D721Med (cell line): ENCODE data around the gene EFHD2.
"Not testable (repeated sequence)": the region's sequence is repeated elsewhere in the genome, so short reads cannot be mapped to it uniquely, and the experiment has no call there.

Source experiments
- DNase-seq: peaks from one replicate; pipeline ENCODE4 v3.0.0; 2011; ENCODE audit warnings: low spot score; ENCODE audit not compliant: insufficient read length
- FAIRE-seq: peaks from 2 replicates; lab custom pipeline; 2011; peaks lifted over from hg19 to GRCh38; lab: Jason Lieb, UNC
- TF ChIP-seq, protein P1 (sequence below): IDR thresholded peaks from 2 replicates; pipeline ENCODE4 v1.5.1; 2012; ENCODE audit warnings: mild to moderate bottlenecking, control low read depth; ENCODE audit not compliant: insufficient read depth; ENCODE audit errors: missing control alignments

The EFHD2 gene

DNA sequence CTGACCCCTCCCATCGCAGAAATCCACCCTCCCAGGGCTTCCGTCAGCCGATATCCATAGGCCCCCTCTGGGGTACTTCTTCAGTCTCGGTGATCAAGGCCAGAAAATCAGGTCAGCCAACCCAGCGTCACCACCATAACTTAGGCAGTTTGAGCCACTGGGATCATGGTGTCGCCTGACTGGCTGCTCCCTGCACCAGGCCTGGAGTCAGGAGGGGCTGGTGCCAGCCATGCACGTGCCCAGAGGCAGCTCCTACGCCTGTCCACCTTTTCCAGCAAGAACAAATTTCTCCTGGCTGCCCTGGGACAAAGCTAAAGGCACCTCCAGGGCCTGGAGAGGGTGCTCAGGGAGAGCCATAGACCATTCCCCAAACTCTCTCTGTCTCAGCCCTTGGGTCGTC lies 23.8 kb downstream of the EFHD2 start:
- DNase-seq (no peak), FAIRE-seq (no peak)
- TF ChIP-seq, protein P1, sequence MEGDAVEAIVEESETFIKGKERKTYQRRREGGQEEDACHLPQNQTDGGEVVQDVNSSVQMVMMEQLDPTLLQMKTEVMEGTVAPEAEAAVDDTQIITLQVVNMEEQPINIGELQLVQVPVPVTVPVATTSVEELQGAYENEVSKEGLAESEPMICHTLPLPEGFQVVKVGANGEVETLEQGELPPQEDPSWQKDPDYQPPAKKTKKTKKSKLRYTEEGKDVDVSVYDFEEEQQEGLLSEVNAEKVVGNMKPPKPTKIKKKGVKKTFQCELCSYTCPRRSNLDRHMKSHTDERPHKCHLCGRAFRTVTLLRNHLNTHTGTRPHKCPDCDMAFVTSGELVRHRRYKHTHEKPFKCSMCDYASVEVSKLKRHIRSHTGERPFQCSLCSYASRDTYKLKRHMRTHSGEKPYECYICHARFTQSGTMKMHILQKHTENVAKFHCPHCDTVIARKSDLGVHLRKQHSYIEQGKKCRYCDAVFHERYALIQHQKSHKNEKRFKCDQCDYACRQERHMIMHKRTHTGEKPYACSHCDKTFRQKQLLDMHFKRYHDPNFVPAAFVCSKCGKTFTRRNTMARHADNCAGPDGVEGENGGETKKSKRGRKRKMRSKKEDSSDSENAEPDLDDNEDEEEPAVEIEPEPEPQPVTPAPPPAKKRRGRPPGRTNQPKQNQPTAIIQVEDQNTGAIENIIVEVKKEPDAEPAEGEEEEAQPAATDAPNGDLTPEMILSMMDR, result no peak

DNA sequence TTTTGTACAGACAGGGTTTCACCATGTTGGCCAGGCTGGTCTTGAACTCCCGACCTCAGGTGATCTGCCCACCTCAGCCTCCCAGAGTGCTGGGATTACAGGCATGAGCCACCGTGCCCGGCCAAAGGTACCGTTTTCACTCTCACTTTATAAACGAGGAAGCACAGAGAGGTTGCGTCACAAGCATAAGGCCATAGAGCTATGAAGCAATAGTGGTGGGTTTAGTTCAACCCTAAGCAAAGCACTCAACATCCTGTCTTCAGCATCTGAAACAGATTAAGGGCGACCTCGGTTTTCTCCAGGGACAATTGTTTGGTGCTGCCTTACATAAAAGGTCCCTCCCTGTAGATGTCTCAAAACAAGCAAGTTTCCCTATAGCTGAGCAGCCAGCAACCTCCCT lies 25.1 kb downstream of the EFHD2 start:
- not testable (repeated sequence) for DNase-seq, FAIRE-seq

GRCh38 chr1:15435239-15436077 lies 25.8 kb downstream of the EFHD2 start:
- DNase-seq (no peak), FAIRE-seq (no peak)
- TF ChIP-seq, protein P1, result no peak

DNA sequence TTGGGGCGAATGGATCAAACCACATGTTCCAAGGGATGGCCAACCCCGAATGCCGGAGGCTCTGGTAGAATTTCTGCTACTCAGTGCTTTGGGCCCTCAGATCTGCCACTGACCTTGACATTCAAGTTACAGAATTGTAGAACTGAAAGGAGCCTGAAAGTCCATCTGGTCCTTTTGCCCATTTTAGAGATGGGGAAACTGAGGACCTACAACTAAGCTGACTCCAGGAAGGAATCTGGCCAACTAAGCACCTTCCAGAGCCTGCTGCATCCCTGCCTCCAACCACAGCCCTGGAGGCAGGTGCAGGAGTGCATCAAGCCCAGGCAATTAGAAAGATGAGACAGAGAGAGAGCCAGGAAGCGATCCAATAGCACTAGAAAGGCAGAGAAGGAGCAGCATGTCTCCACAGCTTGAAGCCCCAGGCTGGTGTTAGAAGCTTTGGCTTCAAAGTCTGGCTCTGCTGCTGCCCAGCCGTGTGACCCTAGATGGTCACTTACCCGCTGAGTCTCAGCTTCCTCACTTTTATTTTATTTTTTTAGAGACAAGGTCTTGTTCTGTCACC lies 27.3 kb downstream of the EFHD2 start:
- TF ChIP-seq, protein P1, result no peak
- FAIRE-seq (no peak), DNase-seq (no peak)

- FAIRE-seq, result no peak
- TF ChIP-seq, protein P1, result no peak
- no peak for DNase-seq
These were observed 29.6 kb downstream of the EFHD2 start for GRCh38 chr1:15439325-15439724.

DNA sequence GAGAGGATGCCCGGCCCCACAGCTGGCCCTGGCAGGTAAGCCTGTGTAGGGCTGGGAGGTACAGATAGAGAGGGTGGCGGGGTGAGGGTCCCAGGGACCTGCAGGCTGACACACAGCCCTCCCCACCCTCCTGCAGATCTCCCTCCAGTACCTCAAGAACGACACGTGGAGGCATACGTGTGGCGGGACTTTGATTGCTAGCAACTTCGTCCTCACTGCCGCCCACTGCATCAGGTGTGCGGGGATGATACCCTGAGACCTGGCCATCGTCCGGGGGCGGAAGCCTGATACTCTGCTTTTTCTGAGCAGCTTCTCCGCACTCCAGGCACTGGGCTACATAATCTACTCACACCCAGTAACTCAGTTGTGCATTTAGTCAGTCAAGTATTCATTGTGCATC lies 30.7 kb downstream of the EFHD2 start:
- TF ChIP-seq, protein P1, result no peak
- DNase-seq, result no peak
- FAIRE-seq, result no peak

- TF ChIP-seq, protein P1, result no peak
- DNase-seq, result no peak
- no peak for FAIRE-seq
These were observed 31.6 kb downstream of the EFHD2 start for GRCh38 chr1:15441247-15441646.
